Measurements from ENCODE around the gene SCYGR4.

DNA sequence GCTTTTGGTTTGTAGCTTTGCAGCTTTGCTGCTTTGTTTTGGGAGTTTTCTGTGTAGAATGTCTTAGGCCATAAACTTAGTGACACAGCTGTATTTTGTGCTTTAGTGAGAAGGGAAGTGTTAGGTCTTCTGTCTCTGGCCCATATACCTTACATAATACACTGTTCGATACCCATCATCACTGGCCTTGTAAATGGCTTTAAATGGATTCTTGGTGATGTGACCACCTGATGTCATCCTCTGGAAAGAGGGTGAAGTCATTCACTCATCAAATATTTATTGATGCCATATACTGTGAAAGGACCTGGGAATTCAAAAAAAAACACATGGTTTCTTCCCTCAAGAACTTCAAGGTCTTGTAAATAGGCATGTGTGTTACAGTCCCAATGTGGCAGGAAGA lies 37.5 kb upstream of the SCYGR4 start:
- TF ChIP-seq, protein P1, sequence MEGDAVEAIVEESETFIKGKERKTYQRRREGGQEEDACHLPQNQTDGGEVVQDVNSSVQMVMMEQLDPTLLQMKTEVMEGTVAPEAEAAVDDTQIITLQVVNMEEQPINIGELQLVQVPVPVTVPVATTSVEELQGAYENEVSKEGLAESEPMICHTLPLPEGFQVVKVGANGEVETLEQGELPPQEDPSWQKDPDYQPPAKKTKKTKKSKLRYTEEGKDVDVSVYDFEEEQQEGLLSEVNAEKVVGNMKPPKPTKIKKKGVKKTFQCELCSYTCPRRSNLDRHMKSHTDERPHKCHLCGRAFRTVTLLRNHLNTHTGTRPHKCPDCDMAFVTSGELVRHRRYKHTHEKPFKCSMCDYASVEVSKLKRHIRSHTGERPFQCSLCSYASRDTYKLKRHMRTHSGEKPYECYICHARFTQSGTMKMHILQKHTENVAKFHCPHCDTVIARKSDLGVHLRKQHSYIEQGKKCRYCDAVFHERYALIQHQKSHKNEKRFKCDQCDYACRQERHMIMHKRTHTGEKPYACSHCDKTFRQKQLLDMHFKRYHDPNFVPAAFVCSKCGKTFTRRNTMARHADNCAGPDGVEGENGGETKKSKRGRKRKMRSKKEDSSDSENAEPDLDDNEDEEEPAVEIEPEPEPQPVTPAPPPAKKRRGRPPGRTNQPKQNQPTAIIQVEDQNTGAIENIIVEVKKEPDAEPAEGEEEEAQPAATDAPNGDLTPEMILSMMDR (IDR thresholded peaks at IDR 0.05): no peak
- TF ChIP-seq ESRRA (IDR thresholded peaks at IDR 0.05; ENCODE audit: borderline replicate concordance, low read length): no peak
